HEK293 (cell line): ENCODE measurements around the gene PEX16.

Experiments
- GLI2 ChIP-seq: fragments of 450-650 bp; formaldehyde crosslinking; IDR thresholded peaks from 2 replicates; pipeline ENCODE4; 2017; ENCODE audit warnings: missing biosample characterization, missing genetic modification characterization, low read depth, borderline replicate concordance
- SP2 ChIP-seq: fragments of 450-650 bp; formaldehyde crosslinking; IDR thresholded peaks from 2 replicates; pipeline ENCODE4 v1.5.1; 2016; ENCODE audit warnings: missing biosample characterization, missing genetic modification characterization
- ZFP37 ChIP-seq: fragments of 450-650 bp; formaldehyde crosslinking; IDR thresholded peaks from 2 replicates; pipeline ENCODE4 v1.5.1; 2016; ENCODE audit warnings: missing biosample characterization, missing genetic modification characterization
- ZFP41 ChIP-seq: fragments of 450-650 bp; formaldehyde crosslinking; IDR thresholded peaks from 2 replicates; pipeline ENCODE4 v1.5.1; 2016; ENCODE audit warnings: missing biosample characterization, missing genetic modification characterization, borderline replicate concordance
- ZNF138 ChIP-seq: fragments of 450-650 bp; formaldehyde crosslinking; IDR thresholded peaks from 2 replicates; pipeline ENCODE4 v1.5.1; 2016; ENCODE audit warnings: missing biosample characterization, missing genetic modification characterization, borderline replicate concordance
- ZNF211 ChIP-seq: fragments of 450-650 bp; formaldehyde crosslinking; IDR thresholded peaks from 2 replicates; pipeline ENCODE4 v1.5.1; 2016; ENCODE audit warnings: low read depth, missing biosample characterization, missing genetic modification characterization
- ZNF311 ChIP-seq: fragments of 450-650 bp; formaldehyde crosslinking; IDR thresholded peaks from 2 replicates; pipeline ENCODE4 v1.5.1; 2017; ENCODE audit warnings: missing biosample characterization, missing genetic modification characterization, borderline replicate concordance
- TF ChIP-seq, protein P1 (sequence below): fragments of 450-650 bp; formaldehyde crosslinking; IDR thresholded peaks from 2 replicates; pipeline ENCODE4 v1.5.1; 2016; ENCODE audit warnings: missing biosample characterization, missing genetic modification characterization

- no peak for TF ChIP-seq ZNF211 (tag by site-specific recombination)
- TF ChIP-seq, protein P1, sequence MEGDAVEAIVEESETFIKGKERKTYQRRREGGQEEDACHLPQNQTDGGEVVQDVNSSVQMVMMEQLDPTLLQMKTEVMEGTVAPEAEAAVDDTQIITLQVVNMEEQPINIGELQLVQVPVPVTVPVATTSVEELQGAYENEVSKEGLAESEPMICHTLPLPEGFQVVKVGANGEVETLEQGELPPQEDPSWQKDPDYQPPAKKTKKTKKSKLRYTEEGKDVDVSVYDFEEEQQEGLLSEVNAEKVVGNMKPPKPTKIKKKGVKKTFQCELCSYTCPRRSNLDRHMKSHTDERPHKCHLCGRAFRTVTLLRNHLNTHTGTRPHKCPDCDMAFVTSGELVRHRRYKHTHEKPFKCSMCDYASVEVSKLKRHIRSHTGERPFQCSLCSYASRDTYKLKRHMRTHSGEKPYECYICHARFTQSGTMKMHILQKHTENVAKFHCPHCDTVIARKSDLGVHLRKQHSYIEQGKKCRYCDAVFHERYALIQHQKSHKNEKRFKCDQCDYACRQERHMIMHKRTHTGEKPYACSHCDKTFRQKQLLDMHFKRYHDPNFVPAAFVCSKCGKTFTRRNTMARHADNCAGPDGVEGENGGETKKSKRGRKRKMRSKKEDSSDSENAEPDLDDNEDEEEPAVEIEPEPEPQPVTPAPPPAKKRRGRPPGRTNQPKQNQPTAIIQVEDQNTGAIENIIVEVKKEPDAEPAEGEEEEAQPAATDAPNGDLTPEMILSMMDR: no peak
- no peak for TF ChIP-seq ZNF138 (tag by site-specific recombination)
- TF ChIP-seq ZFP37 (tag by site-specific recombination): no peak
- TF ChIP-seq SP2: no peak
- no peak for TF ChIP-seq ZFP41 (tag by site-specific recombination)
- TF ChIP-seq ZNF311 (tag by site-specific recombination): no peak
- no peak for TF ChIP-seq GLI2 (tag by site-specific recombination)
These were observed 32.3 kb upstream of the PEX16 start for GRCh38 chr11:45949992-45950407.
